LNCAP (cell line): ENCODE measurements around the gene GATC.

Experiments
- CTCF ChIP-seq: fragments of 450-650 bp; IDR thresholded peaks from 2 replicates; pipeline ENCODE4 v1.5.1; 2017; ENCODE audit warnings: mild to moderate bottlenecking

GATC gene

GRCh38 chr12:120490833-120491512 lies 44.7 kb downstream of the GATC start:
- TF ChIP-seq CTCF, result no peak

- no peak for TF ChIP-seq CTCF
These were observed 49.0 kb downstream of the GATC start for GRCh38 chr12:120495186-120495730.

- no peak for TF ChIP-seq CTCF
These were observed 49.6 kb downstream of the GATC start, which contains the start of gene DYNLL1 for GRCh38 chr12:120495731-120496412. Gene DYNLL1, plus strand, starts transcription at chr12:120496113. Its CDS starts 309 bp downstream, at chr12:120496422.

- TF ChIP-seq CTCF, result no peak; the same call in 1 of the 2 replicates
These were observed 50.4 kb downstream of the GATC start for GRCh38 chr12:120496413-120497340.

GRCh38 chr12:120497524-120498150 lies 51.4 kb downstream of the GATC start:
- TF ChIP-seq CTCF, result no peak

GRCh38 chr12:120498870-120499515 lies 52.7 kb downstream of the GATC start:
- no peak for TF ChIP-seq CTCF
